Measurements from ENCODE around the gene ACTC1.

ACTC1 gene

DNA sequence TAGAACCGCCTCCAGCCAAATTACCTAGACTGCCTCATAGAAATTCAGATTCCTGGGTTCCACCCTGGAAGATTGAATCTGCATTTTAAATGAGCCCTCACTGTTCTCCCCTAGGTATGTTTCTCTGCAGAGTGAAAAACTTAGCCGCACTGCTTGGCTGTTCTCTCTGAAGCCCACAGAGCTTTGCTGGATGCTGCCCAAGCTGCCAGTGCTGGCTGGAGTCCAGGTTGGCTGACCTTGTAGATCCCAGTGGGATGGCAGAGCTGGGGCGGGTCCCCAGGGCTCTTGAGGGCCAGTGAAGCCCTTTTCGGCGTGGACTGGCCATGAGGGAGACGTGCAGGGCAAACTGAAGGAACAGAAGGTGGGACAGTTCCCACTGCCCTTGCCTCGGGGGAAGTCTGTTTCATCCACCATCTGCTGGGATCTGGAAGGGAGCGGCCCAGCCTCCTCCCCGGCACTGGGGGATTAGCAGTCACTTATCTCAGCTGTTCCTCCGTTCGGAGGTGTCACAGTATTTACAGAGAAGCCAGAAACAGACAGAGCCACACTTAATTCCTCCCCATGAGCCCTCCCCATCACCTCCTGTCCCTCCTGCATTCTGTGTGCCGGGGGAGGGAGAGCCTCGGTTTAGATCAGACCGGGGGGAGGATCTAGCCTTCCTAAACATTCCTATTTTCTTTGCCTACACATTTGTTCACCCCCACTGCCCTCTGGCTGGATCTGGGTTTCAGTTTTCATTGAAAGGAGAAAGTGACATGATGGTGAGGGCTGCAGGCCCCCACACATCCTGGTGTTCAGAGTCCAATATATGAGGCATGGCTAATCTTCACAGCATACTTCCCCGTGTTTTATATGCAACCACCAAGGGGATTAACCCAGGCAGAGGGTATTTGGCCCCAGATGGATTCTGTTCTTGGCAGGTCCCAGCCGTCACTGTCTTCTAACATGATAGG is 4.1 kb upstream of the ACTC1 start:
- no peak for TF ChIP-seq CTCF (IDR thresholded peaks at IDR 0.05; ENCODE audit: low read depth, low read length)
- no peak overlapping the region for H3K4me3 ChIP-seq (ENCODE audit: low read depth, low read length)
- no peak for DNase-seq (ENCODE audit: low read depth, low spot score)
- in situ Hi-C loops (cut with HindIII; ENCODE audit: low sequenced_read_pairs) = no loop called here

DNA sequence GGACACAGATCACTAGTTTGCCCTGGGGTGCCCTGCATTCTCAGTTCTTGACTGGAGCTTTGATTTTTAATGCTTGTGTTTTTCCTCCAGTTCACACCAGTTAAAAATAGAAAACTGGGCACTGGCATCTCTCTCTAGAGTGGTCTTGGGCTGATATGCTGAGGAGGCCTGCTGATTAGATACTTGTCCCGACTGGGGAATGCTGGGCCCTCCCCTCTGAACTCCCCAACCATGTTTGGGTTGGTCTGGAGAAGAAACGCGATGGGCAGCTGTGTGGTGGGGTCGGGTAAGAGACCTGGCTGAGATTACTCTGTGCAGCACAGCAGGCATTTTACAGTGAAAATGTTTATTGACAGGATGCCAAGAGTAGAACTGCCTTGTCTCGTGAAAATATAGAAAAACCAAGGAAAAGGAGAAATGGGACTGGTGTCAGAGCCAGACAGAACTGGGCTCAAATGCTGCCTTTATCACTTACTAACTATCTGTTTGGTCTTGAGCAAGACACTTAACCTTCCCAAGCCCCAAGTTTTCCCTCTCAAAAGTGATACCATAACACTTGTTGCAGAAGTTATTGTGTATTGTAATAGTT is 1.6 kb upstream of the ACTC1 start:
- no peak for TF ChIP-seq CTCF (IDR thresholded peaks at IDR 0.05; ENCODE audit: low read depth, low read length)
- DNase-seq (ENCODE audit: low read depth, low spot score) = no peak
- in situ Hi-C loops (cut with HindIII; ENCODE audit: low sequenced_read_pairs) = no loop called here
- no peak overlapping the region for H3K4me3 ChIP-seq (ENCODE audit: low read depth, low read length)

GRCh38 chr15:34794590-34795206 is 651 bp downstream of the ACTC1 start:
- TF ChIP-seq CTCF (IDR thresholded peaks at IDR 0.05; ENCODE audit: low read depth, low read length) = no peak
- in situ Hi-C loops (cut with HindIII; ENCODE audit: low sequenced_read_pairs) = no loop called here
- DNase-seq (ENCODE audit: low read depth, low spot score) = no peak
- no peak overlapping the region for H3K4me3 ChIP-seq (ENCODE audit: low read depth, low read length)

GRCh38 chr15:34793901-34794300 is 1.4 kb downstream of the ACTC1 start:
- H3K4me3 ChIP-seq (ENCODE audit: low read depth, low read length) = no peak overlapping the region
- TF ChIP-seq CTCF (IDR thresholded peaks at IDR 0.05; ENCODE audit: low read depth, low read length) = no peak
- in situ Hi-C loops (cut with HindIII; ENCODE audit: low sequenced_read_pairs) = no loop called here
- no peak for DNase-seq (ENCODE audit: low read depth, low spot score)

DNA sequence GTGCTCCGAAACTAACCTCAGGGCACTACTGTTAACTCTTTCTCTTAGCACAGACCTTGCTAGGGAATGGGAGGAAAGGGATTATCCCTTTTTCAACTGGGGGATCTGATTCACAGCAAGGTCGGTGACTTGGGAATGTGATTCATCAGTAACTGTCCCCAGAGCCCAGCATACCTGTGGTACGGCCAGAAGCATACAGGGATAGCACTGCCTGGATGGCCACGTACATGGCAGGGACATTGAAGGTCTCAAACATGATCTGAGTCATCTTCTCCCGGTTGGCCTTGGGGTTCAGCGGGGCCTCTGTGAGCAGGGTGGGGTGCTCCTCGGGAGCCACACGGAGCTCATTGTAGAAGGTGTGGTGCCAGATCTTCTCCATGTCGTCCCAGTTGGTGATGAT is 2.3 kb downstream of the ACTC1 start:
- TF ChIP-seq CTCF (IDR thresholded peaks at IDR 0.05; ENCODE audit: low read depth, low read length) = no peak
- in situ Hi-C loops (cut with HindIII; ENCODE audit: low sequenced_read_pairs) = no loop called here
- no peak overlapping the region for H3K4me3 ChIP-seq (ENCODE audit: low read depth, low read length)
- DNase-seq (ENCODE audit: low read depth, low spot score) = no peak

DNA sequence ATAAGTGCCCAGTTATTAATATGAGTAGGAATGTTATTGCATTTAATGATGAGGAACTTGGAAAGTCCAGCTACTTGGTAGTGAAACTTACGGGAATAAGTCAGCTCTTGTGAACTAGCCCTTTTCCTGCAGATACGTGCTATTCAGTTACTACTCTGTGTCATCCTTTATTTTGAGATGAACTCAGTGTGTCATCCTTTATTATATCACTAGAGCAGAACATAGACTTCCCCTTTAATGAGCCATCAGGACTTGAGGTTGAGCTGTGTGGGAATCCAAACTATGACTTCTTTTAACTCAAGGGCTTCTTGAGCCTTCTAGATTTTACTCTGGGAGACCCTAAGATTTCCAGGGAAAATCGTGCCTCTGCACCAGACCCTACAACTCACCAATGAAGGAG is 3.6 kb downstream of the ACTC1 start:
- H3K4me3 ChIP-seq (ENCODE audit: low read depth, low read length) = no peak overlapping the region
- no peak for TF ChIP-seq CTCF (IDR thresholded peaks at IDR 0.05; ENCODE audit: low read depth, low read length)
- in situ Hi-C loops (cut with HindIII; ENCODE audit: low sequenced_read_pairs) = no loop called here
- no peak for DNase-seq (ENCODE audit: low read depth, low spot score)

Measured in astrocyte of the spinal cord (primary cell).